C1 segment of cervical spinal cord (tissue), 14 donors: ENCODE results near the gene PRIMPOL.

Experiments
- DNase-seq, 14 donors: peaks; one replicate each; lab custom pipeline; 2025; lab: John Stamatoyannopoulos, UW

PRIMPOL gene

GRCh38 chr4:184668096-184668495 is 18.6 kb downstream of the PRIMPOL start:
- DNase-seq, result no peak

GRCh38 chr4:184668511-184669114 is 19.1 kb downstream of the PRIMPOL start:
- DNase-seq, result no peak

GRCh38 chr4:184669251-184669650 is 19.7 kb downstream of the PRIMPOL start:
- peak in 3 of 14 donors; percentile 3 to 40 (median 6) for DNase-seq

- DNase-seq, result no peak
Observed at GRCh38 chr4:184671101-184671500, 21.6 kb downstream of the PRIMPOL start.

- no peak for DNase-seq
Observed at GRCh38 chr4:184672741-184673140, 23.2 kb downstream of the PRIMPOL start.

GRCh38 chr4:184674011-184674410 is 24.5 kb downstream of the PRIMPOL start:
- DNase-seq, result no peak

DNA sequence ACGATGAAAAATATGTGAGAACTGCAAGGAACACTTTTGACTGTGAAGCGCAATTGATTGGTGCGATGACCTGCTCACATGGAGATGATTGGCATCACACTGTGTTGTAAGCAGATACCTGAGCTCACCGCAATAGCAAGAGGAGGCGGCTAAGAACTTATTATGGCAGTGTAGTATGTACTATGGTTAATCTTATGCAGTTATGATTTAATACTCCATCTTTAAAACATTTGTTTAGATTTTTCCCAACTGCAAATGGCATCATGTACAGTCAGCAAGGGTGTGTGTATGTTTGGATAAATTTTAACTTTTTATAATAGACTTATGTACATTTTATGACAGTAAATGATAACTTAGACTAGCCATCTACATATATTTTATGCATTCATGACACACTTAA is 25.5 kb downstream of the PRIMPOL start:
- no peak for DNase-seq

DNA sequence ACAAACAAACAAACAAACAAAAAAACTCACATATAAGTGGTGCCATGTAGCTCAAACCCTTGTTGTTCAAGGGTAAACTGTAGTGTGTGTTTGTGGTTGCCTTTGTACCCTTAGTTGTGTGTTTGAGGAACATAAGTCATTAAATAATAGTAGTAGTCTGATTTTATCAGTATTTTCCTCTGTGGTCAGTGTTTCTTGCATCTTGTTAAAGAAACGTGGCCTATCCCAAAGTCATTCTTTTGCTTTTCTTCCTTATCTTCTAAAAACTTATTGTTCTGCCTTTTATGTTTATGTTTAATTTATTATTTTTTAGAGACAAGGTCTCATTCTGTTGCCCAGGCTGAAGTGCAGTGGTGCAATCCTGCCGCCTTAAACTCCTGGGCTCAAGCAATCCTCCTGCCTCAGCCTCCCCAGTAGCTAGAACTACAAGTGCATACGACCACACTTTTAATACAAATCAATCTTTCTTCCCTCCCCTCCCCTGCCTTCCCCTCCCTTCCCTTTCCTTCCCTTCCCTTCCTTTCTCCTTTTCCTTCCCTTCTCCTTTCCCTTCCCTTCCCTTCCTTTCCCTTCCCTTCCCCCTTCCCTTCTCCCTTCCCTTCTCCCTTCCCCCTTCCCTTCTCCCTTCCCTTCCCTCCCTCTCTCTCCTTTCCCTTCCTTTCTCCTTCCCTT is 26.4 kb downstream of the PRIMPOL start:
- no peak for DNase-seq

GRCh38 chr4:184680698-184681097 is 31.2 kb downstream of the PRIMPOL start:
- no peak for DNase-seq

GRCh38 chr4:184681916-184682315 is 32.4 kb downstream of the PRIMPOL start:
- DNase-seq, result no peak

DNA sequence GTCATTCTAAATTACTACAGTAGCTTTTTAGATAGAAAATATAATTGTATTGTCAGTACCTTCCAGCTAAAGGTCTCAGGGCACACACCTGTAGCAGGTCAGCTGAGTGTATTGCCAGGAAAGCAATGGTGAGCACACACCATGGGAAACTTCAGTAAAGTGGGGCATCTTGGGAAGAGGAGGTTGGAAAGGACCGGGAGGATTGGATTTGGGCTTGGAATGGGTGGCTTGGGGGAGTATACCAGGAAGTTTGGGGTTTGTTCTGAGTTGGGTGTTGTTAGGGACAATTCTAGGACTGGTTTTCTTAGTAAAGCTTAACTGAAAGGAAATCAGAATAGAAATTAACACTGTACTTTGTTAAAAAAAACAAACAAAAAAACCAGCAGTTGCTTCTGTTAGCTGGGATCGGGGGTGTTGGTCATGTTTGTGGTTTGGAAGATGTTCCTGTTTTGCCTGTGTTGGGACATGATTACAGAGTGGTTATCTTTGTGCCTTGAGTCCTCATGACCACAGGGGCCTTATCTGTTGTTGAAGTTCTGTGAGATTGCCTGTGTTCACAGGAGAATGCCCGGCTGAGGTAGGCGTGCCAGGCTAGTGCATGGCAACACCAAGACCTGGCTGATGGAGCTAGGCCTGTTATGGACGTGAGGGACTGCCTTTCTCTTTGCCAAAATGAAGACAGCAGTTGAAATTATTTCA is 35.1 kb downstream of the PRIMPOL start:
- DNase-seq, result no peak

DNA sequence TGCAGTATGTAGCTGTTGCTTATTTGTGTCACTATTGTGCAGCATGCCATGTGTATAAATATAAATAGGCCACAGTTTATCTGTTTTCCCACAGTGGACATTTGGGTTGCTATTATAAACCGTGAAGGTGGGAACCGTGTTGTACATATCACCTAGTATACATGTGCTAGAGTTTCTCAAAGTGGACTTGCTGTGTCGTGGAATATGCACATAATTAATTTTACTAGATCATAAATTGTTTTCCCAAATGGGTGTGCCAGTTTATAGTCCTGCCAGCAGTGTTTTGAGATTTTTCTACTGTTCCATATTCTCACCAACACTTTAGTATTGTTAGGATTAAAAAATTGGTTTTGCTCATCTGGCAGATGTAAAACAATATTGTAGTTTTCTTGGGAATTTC is 38.5 kb downstream of the PRIMPOL start:
- DNase-seq, result no peak

- no peak for DNase-seq
Observed at GRCh38 chr4:184688447-184688846, 38.9 kb downstream of the PRIMPOL start.

- no peak for DNase-seq
Observed at GRCh38 chr4:184689681-184690080, 40.1 kb downstream of the PRIMPOL start.

DNA sequence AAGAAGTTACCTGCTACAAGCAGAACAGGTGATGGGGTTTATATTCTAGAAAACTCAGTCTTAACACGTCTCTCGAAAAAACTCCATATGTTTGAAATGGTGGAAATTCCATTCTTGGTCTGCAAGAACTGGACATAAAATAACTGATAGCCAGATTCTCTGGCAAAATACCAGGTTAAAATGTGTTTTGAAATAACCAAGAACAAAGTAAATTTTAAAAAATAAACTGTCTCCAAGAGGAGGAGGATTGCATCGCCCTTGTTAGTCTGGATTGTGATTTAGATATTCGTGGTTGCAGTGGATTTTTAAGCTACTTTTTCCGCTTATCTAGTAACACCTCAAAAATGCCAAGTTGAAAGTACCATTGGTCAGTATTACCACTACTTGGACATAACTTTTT is 43.5 kb downstream of the PRIMPOL start:
- no peak for DNase-seq

DNA sequence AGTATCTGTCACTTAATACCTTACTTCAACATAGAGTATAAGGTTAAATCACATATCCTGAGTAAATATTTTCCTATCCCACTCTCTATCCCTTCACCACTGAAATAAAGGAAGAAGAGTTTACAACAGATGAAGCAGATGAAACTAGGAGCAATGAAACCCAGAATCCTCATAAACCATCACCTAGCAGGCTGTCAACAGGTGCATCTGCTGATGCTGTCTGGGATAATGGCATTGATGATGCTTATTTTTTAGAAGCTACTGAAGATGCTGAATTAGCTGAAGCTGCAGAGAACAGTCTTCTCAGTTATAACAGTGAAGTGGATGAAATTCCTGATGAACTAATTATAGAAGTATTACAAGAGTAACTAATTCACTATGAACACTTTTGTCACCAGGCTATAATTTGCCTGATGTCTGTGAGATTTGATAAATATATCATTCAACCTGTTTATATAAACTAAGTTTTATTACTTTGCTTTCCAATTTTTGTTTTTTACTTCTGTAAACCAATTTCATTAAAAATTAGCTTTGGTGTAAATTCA is 44.9 kb downstream of the PRIMPOL start:
- DNase-seq, result no peak

DNA sequence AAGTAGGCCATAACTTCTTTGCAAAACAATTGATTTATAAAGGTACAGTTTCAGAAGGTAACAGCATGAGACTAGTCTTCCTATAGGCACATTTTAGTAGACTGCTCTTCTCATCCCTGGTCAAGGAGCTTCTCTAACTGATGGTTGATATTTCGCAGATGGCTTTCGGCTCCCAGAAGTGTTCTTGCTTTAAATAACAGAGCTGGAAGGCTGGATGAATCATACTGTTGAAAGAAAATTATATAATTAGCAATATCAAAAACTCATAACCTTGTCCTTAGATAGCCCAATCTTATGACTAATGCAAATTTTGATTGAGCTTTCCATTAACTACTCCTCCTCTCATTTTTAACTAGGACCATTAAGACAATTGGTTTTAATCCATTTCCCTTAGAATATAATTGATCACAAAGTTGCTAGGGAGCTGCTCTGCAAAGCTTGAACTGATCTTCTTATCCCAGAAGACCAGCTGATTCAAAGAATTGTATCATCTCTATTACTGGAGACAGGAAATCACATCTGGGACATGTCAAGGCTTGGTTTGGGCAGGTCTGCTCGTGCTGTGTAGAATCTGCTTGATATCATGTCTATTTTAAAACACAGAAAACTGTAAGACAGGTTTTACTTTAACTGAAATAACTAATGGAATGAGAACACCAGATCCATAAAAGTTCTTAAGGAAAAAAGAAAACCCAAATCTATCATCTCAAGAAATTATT is 45.8 kb downstream of the PRIMPOL start:
- no peak for DNase-seq

DNA sequence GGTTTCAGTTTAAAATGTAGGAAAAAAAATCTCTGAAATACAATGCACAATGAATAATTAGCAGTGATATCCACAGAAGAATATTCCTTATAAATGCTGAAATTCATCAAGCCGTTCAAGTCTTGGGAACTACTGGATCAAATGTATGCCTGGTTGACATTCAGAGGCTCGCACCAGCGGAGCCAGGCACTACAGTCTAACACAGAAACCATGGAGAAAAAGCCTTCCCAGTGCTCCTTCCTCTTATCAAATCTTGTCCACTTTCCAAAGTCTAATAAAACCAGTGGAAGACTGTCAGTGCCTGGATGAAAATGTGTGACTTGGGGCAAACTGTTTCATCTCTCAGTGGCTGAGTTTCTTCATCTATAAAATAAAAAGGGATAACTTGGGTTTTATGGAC is 48.4 kb downstream of the PRIMPOL start:
- DNase-seq, result no peak

DNA sequence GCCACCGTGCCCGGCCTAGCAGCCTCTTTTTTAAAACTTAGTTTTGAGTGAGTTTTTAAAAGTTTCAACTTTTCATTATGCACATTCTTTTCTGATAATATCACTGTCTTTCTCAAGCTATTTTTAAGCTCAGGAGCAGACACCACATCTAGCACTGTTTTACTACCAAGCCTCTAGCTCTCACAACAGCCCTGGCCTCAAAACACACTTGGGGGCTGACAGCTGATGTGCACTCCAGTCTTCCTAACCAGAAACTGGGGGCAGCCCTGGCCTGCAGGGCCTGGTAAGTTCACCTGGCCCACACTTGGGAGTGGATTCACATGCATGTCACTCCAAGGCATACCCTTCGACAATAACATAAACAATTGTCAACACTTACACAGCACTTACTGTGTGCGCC is 50.4 kb downstream of the PRIMPOL start:
- no peak for DNase-seq

GRCh38 chr4:184702114-184702513 is 52.6 kb downstream of the PRIMPOL start:
- DNase-seq, result no peak

DNA sequence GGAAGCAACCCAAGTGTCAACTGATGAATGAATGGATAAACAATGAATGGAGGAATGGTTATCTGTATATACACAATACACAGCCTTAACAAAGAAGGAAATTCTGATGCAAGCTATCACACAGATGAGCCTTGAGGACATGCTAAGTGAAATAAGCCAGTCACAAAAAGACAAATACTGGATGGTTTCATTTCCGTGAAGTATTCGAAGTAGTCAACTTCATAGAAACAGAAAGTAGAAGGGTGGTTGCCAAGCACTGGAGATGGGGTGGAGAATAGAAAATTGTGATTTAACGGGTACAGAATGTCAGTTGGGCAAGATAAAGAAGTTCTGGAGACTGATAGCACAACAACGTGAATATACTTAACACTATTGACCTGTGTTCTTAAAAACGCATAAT is 56.2 kb downstream of the PRIMPOL start:
- DNase-seq, result no peak

DNA sequence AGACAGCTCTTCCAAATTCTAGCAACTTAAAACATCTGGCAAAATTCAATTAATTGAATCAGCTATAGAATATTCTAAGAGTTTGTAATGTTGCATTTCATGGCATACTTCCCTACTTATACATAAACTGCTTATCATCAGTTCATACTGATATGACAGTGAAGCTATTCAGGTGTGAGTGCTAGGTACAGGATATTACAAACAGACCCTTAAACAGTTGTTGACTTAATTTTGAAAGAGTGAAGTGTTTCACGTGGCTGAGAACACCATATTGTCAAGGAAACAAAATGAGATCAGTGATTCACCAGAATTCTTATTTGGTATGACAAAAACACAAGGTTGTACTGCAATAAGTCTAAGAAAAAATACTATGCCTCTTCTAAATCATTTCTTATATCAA is 56.9 kb downstream of the PRIMPOL start:
- DNase-seq, result no peak
